WTC11 (cell line): ENCODE data around the gene GALNT6. TPM values are rescaled to one million over a fixed set of nuclear protein-coding genes. Genes with fewer than 3 reads are reported as not detected.

Experiments used
- ATAC-seq: fragments of 200-7000 bp; cut with Tn5 transposase; 2 replicates; pipeline ENCODE4 v1.10.0; 2021; ENCODE audit warnings: mild to moderate bottlenecking, moderate library complexity
- CTCF ChIA-PET: fragments of 300-600 bp; sonication (Branson Sonifier 250); formaldehyde crosslinking; loops from one replicate; lab custom pipeline; 2021; ENCODE audit warnings: antibody characterized with exemption; lab: Charles Lee
- POLR2A ChIA-PET: fragments of 350-600 bp; sonication (Branson Sonifier 250); formaldehyde crosslinking; loops from one replicate; lab custom pipeline; 2021; ENCODE audit warnings: antibody characterized with exemption; lab: Charles Lee
- DNase-seq: peaks from one replicate; pipeline ENCODE4 v3.0.0; 2021; ENCODE audit warnings: low spot score
- H3K27ac Mint-ChIP-seq: 2 replicates; pipeline ENCODE4 v1.8.0; 2021; ENCODE audit warnings: mixed read lengths
- H3K27me3 Mint-ChIP-seq: 2 replicates; pipeline ENCODE4 v1.8.0; 2021; ENCODE audit warnings: low read depth, mild to moderate bottlenecking, moderate library complexity, mixed read lengths
- H3K36me3 Mint-ChIP-seq: 2 replicates; pipeline ENCODE4 v1.8.0; 2021; ENCODE audit warnings: mixed read lengths
- H3K4me1 Mint-ChIP-seq: 2 replicates; pipeline ENCODE4 v1.8.0; 2022; ENCODE audit warnings: mixed read lengths
- H3K4me3 Mint-ChIP-seq: 2 replicates; pipeline ENCODE4 v1.8.0; 2021; ENCODE audit warnings: mild to moderate bottlenecking, moderate library complexity, mixed read lengths
- H3K9me3 Mint-ChIP-seq: 2 replicates; pipeline ENCODE4 v1.8.0; 2021; ENCODE audit warnings: mixed read lengths
- ESRRA ChIP-seq: sonication (generic); formaldehyde crosslinking; IDR thresholded peaks from 2 replicates; pipeline ENCODE4 v1.8.1; 2022; ENCODE audit warnings: mild to moderate bottlenecking, missing genetic modification reagents, borderline replicate concordance
- FOXK1 ChIP-seq: sonication (generic); formaldehyde crosslinking; IDR thresholded peaks from 2 replicates; pipeline ENCODE4 v1.8.0; 2022; ENCODE audit warnings: mild to moderate bottlenecking, moderate library complexity, missing genetic modification reagents
- FOXP1 ChIP-seq: sonication (generic); formaldehyde crosslinking; IDR thresholded peaks from 2 replicates; pipeline ENCODE4 v1.8.0; 2022; ENCODE audit warnings: missing genetic modification reagents, mild to moderate bottlenecking, moderate library complexity, borderline replicate concordance
- NFYB ChIP-seq: sonication (generic); formaldehyde crosslinking; conservative IDR thresholded peaks from 2 replicates; pipeline ENCODE4 v1.8.0; 2022; ENCODE audit warnings: low read depth, missing genetic modification reagents
- RELA ChIP-seq: sonication (generic); formaldehyde crosslinking; IDR thresholded peaks from 2 replicates; pipeline ENCODE4 v1.8.1; 2022; ENCODE audit warnings: missing genetic modification reagents, mild to moderate bottlenecking, borderline replicate concordance
- RORB ChIP-seq: fragments of 250-450 bp; sonication (Bioruptor Pico); IDR thresholded peaks from 2 replicates; pipeline ENCODE4 v1.9.0; 2021; ENCODE audit warnings: mild to moderate bottlenecking
- SMAD3 ChIP-seq: sonication (generic); formaldehyde crosslinking; IDR thresholded peaks from 2 replicates; pipeline ENCODE4 v1.8.0; 2022; ENCODE audit warnings: missing genetic modification reagents, mild to moderate bottlenecking, borderline replicate concordance
- SMAD4 ChIP-seq: sonication (generic); formaldehyde crosslinking; IDR thresholded peaks from 2 replicates; pipeline ENCODE4 v1.8.0; 2022; ENCODE audit warnings: mild to moderate bottlenecking, missing genetic modification reagents
- SP1 ChIP-seq: sonication (generic); formaldehyde crosslinking; conservative IDR thresholded peaks from 2 replicates; pipeline ENCODE4 v1.8.1; 2022; ENCODE audit warnings: missing genetic modification reagents
- ZNF263 ChIP-seq: sonication (generic); formaldehyde crosslinking; IDR thresholded peaks from 2 replicates; pipeline ENCODE4 v1.8.1; 2022; ENCODE audit warnings: low read depth, mild to moderate bottlenecking, moderate library complexity, missing genetic modification reagents
- total RNA-seq: library from RNA; stranded (reverse); gene quantifications from 3 replicates; pipeline ENCODE4 v1.2.3, GENCODE V29; 2021
- TF ChIP-seq, protein P1 (sequence below): fragments of 250-450 bp; sonication (Bioruptor Pico); IDR thresholded peaks from 2 replicates; pipeline ENCODE4 v1.9.0; 2021; ENCODE audit warnings: moderate library complexity, mild to moderate bottlenecking, inconsistent platforms, borderline replicate concordance
- TF ChIP-seq, protein P2 (sequence below): sonication (generic); formaldehyde crosslinking; IDR thresholded peaks from 2 replicates; pipeline ENCODE4 v1.8.0; 2022; ENCODE audit warnings: mild to moderate bottlenecking, missing genetic modification reagents
- TF ChIP-seq, protein P3 (sequence below): sonication (generic); formaldehyde crosslinking; IDR thresholded peaks from 2 replicates; pipeline ENCODE4 v1.8.0; 2022; ENCODE audit warnings: missing genetic modification reagents
- TF ChIP-seq, protein P4 (sequence below): sonication (generic); formaldehyde crosslinking; IDR thresholded peaks from 2 replicates; pipeline ENCODE4 v1.8.1; 2022; ENCODE audit warnings: mild to moderate bottlenecking, moderate library complexity, missing genetic modification reagents
- TF ChIP-seq, protein P5 (sequence below): sonication (generic); formaldehyde crosslinking; IDR thresholded peaks from 2 replicates; pipeline ENCODE4 v1.8.1; 2022; ENCODE audit warnings: missing genetic modification reagents, borderline replicate concordance
- TF ChIP-seq, protein P6 (sequence below): sonication (generic); formaldehyde crosslinking; IDR thresholded peaks from 2 replicates; pipeline ENCODE4 v1.8.0; 2023; ENCODE audit warnings: mild to moderate bottlenecking, missing genetic modification reagents

The GALNT6 gene
- total RNA-seq, 1 experiment from 2014 or later = 18.3 TPM

DNA sequence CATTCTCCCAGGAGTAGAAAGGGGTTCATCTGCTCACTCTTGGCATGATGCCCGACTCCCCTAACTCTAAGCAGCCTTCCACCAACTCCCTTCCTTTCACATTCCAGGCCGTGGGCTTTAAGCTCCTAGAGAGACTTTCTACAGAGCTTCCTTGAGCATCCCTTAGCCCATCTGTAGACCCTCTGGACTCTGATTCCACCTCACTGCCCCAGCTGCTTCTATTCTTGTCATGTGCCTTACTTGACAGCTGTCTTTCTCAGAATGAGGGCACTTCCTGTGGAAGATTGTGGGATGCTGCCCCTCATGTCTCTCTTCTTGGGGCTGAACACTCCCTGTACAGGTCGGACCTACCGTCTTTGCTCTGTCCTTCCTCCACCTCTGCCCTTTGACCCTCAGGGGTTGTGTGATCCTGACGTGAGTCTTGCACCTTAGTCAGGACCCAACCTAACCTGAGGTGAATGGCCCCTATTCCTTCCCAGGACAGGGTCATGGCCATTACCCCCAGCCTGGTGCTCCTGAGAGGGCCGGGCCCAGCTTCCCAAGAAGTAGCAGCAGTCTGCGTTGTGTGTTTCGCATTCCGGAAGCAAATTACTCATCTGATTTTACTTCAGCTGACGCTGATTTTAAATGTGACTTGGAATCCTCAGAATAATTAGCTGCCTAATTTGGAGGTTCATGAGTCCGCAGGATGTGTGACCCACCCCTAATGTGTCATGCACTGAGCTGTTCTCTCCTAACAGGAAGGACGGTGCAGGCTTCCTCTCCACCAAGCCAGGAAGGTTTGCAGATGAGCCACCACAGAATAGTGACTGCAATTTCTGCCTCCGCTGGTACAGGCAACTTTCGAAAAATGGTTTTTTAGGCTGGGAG, 2.7 kb upstream of the GALNT6 start (continued):
- TF ChIP-seq, protein P1, sequence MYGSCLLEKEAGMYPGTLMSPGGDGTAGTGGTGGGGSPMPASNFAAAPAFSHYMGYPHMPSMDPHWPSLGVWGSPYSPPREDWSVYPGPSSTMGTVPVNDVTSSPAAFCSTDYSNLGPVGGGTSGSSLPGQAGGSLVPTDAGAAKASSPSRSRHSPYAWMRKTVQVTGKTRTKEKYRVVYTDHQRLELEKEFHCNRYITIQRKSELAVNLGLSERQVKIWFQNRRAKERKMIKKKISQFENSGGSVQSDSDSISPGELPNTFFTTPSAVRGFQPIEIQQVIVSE = no peak
- TF ChIP-seq ESRRA (no peak), SP1 (CRISPR knock-in tag) (no peak), SMAD3 (CRISPR knock-in tag) (no peak), SMAD4 (CRISPR knock-in tag) (no peak), RORB (no peak)
- TF ChIP-seq, protein P2, sequence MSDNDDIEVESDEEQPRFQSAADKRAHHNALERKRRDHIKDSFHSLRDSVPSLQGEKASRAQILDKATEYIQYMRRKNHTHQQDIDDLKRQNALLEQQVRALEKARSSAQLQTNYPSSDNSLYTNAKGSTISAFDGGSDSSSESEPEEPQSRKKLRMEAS = no peak
- TF ChIP-seq, protein P3, sequence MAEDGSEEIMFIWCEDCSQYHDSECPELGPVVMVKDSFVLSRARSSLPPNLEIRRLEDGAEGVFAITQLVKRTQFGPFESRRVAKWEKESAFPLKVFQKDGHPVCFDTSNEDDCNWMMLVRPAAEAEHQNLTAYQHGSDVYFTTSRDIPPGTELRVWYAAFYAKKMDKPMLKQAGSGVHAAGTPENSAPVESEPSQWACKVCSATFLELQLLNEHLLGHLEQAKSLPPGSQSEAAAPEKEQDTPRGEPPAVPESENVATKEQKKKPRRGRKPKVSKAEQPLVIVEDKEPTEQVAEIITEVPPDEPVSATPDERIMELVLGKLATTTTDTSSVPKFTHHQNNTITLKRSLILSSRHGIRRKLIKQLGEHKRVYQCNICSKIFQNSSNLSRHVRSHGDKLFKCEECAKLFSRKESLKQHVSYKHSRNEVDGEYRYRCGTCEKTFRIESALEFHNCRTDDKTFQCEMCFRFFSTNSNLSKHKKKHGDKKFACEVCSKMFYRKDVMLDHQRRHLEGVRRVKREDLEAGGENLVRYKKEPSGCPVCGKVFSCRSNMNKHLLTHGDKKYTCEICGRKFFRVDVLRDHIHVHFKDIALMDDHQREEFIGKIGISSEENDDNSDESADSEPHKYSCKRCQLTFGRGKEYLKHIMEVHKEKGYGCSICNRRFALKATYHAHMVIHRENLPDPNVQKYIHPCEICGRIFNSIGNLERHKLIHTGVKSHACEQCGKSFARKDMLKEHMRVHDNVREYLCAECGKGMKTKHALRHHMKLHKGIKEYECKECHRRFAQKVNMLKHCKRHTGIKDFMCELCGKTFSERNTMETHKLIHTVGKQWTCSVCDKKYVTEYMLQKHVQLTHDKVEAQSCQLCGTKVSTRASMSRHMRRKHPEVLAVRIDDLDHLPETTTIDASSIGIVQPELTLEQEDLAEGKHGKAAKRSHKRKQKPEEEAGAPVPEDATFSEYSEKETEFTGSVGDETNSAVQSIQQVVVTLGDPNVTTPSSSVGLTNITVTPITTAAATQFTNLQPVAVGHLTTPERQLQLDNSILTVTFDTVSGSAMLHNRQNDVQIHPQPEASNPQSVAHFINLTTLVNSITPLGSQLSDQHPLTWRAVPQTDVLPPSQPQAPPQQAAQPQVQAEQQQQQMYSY (CRISPR knock-in tag) = no peak

DNA sequence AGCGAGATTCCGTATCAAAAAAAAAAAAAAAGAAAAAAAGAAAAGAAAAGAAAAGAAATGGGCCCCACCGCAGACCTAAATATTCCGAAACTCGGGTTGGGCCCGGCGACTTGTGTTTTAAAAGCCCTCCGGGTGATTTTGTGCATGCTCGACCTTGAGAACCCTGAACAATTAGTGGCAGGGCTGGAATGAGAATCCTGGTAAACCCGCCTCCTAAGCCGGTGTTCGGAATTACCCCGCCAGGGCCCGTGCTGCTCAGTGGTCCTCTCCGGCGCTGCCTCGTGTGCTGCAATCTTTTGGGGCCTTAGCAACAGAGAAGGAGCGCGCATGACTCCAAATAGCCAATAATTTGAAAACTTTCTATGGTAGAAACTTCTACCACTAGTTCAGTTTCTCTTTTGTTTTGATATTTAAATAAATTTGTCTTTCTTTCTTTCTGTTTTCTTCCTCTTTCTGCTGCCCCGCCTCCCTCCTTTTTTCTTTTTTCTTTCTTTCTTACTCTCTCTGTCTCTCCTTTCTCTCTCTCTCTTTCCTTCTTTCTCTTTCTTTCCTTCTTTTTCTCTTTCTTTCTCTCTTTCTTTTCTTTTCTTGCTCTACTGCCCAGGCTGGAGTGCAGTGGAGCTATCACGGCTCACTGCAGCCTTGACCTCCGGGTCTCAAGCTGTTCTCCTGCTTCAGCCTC, 1.5 kb upstream of the GALNT6 start:
- DNase-seq = peak; percentile 57
- ATAC-seq = peak; percentile 26
- peak overlapping the region; percentile 86 for H3K4me3 Mint-ChIP-seq
- H3K4me1 Mint-ChIP-seq = peaks cover 52% of the 10 kb centered on the region
- ChIA-PET CTCF (interaction anchor here (0.7 to 1.5 kb wide), 4 partner anchors 41 to 269 kb away, joined by 3 to 4 read pairs (median 3); no protein-coding TSS in a partner anchor), POLR2A (no interaction called here)
- H3K36me3 Mint-ChIP-seq = peaks cover 10% of the 10 kb centered on the region; the same call in 1 of the 2 replicates
- TF ChIP-seq, protein P4, sequence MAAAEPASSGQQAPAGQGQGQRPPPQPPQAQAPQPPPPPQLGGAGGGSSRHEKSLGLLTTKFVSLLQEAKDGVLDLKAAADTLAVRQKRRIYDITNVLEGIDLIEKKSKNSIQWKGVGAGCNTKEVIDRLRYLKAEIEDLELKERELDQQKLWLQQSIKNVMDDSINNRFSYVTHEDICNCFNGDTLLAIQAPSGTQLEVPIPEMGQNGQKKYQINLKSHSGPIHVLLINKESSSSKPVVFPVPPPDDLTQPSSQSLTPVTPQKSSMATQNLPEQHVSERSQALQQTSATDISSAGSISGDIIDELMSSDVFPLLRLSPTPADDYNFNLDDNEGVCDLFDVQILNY = no peak
- TF ChIP-seq, protein P5, sequence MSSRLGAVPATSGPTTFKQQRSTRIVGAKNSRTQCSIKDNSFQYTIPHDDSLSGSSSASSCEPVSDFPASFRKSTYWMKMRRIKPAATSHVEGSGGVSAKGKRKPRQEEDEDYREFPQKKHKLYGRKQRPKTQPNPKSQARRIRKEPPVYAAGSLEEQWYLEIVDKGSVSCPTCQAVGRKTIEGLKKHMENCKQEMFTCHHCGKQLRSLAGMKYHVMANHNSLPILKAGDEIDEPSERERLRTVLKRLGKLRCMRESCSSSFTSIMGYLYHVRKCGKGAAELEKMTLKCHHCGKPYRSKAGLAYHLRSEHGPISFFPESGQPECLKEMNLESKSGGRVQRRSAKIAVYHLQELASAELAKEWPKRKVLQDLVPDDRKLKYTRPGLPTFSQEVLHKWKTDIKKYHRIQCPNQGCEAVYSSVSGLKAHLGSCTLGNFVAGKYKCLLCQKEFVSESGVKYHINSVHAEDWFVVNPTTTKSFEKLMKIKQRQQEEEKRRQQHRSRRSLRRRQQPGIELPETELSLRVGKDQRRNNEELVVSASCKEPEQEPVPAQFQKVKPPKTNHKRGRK (CRISPR knock-in tag) = peak; percentile 84; the same call in 1 of the 2 replicates
- H3K27ac Mint-ChIP-seq = peak overlapping the region; percentile 71; the same call in 1 of the 2 replicates
- H3K9me3 Mint-ChIP-seq = no peaks in the 10 kb centered on the region
- H3K27me3 Mint-ChIP-seq = no peaks in the 10 kb centered on the region

DNA sequence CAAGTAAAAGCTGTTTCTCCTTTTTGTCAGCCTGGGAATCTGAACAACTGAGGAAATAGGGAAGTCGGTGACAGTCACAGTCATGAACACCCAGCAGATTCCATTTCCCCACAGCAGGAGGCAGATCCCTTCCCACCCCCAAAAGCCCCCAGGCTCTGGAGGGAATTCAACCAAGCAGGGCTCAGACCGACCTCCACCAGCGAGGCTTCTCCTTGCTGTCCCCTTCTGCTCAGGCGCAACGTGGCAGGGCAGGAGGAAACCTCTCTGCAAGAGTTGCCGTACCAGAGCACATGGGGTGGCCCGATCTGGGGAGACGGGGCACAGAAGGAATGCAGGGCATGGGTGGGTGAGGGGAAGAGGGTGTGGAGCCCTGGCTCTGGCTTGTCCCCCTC, 319 bp downstream of the GALNT6 start:
- ChIA-PET POLR2A (interaction anchor here (0.6 to 0.7 kb wide), 2 partner anchors 25 to 441 kb away, joined by 3 read pairs; no protein-coding TSS in a partner anchor), CTCF (interaction anchor here (0.6 to 2.1 kb wide), 11 partner anchors 19 to 1423 kb away, joined by 3 to 9 read pairs (median 5); partner anchors contain the start of genes SLC4A8 and SMAGP)
- H3K27me3 Mint-ChIP-seq = no peaks in the 10 kb centered on the region
- peaks cover 64% of the 10 kb centered on the region for H3K4me1 Mint-ChIP-seq
- H3K36me3 Mint-ChIP-seq = peaks cover 10% of the 10 kb centered on the region; the same call in 1 of the 2 replicates
- DNase-seq = no peak
- peak overlapping the region; percentile 86 for H3K4me3 Mint-ChIP-seq
- TF ChIP-seq FOXK1 = no peak
- TF ChIP-seq, protein P6, sequence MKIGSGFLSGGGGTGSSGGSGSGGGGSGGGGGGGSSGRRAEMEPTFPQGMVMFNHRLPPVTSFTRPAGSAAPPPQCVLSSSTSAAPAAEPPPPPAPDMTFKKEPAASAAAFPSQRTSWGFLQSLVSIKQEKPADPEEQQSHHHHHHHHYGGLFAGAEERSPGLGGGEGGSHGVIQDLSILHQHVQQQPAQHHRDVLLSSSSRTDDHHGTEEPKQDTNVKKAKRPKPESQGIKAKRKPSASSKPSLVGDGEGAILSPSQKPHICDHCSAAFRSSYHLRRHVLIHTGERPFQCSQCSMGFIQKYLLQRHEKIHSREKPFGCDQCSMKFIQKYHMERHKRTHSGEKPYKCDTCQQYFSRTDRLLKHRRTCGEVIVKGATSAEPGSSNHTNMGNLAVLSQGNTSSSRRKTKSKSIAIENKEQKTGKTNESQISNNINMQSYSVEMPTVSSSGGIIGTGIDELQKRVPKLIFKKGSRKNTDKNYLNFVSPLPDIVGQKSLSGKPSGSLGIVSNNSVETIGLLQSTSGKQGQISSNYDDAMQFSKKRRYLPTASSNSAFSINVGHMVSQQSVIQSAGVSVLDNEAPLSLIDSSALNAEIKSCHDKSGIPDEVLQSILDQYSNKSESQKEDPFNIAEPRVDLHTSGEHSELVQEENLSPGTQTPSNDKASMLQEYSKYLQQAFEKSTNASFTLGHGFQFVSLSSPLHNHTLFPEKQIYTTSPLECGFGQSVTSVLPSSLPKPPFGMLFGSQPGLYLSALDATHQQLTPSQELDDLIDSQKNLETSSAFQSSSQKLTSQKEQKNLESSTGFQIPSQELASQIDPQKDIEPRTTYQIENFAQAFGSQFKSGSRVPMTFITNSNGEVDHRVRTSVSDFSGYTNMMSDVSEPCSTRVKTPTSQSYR (CRISPR knock-in tag) = no peak
- TF ChIP-seq NFYB (CRISPR knock-in tag) = no peak
- TF ChIP-seq FOXP1 (CRISPR knock-in tag) = no peak
- TF ChIP-seq, protein P2 = peak; percentile 59; the same call in 1 of the 2 replicates
- TF ChIP-seq RELA (CRISPR knock-in tag) = no peak; the same call in 1 of the 2 replicates
- TF ChIP-seq ZNF263 (CRISPR knock-in tag) = no peak
- no peak for TF ChIP-seq SMAD3 (CRISPR knock-in tag)
- TF ChIP-seq, all 79 proteins: peak for 1
- ATAC-seq = no peak
- Mint-ChIP-seq H3K9me3 (no peaks in the 10 kb centered on the region), H3K27ac (peak overlapping the region; percentile 61)
